Activated CD8-positive, alpha-beta T cell treated with anti-CD3 and anti-CD28 coated beads for 36 hours (primary cell): ENCODE results near the gene KRTAP4-8. TPM values are rescaled to one million over a fixed set of nuclear protein-coding genes. Genes with fewer than 3 reads are reported as not detected.
"Not testable (repeated sequence)": the region's sequence is repeated elsewhere in the genome, so short reads cannot be mapped to it uniquely, and the experiment has no call there.

ENCODE experiments used
- ATAC-seq: fragments of 200-7000 bp; cut with Tn5 transposase; one replicate; pipeline ENCODE4 v1.10.0; 2021; ENCODE audit warnings: mild to moderate bottlenecking, moderate library complexity
- CTCF ChIA-PET: fragments of 350-600 bp; sonication (Branson Sonifier 250); formaldehyde crosslinking; loops from one replicate; lab custom pipeline; 2021; ENCODE audit warnings: antibody characterized with exemption; lab: Charles Lee
- POLR2A ChIA-PET: fragments of 350-600 bp; sonication (Branson Sonifier 250); formaldehyde crosslinking; loops from one replicate; lab custom pipeline; 2021; ENCODE audit warnings: antibody characterized with exemption; lab: Charles Lee
- DNase-seq: peaks from one replicate; pipeline ENCODE4 v3.0.0-alpha.2; 2020
- H3K27ac Mint-ChIP-seq: one replicate; pipeline ENCODE4 v1.8.0; 2021; ENCODE audit warnings: mild to moderate bottlenecking, mixed read lengths
- H3K27me3 Mint-ChIP-seq: one replicate; pipeline ENCODE4 v1.8.0; 2021; ENCODE audit warnings: mixed read lengths
- H3K36me3 Mint-ChIP-seq: one replicate; pipeline ENCODE4 v1.8.0; 2021; ENCODE audit warnings: low read depth, mixed read lengths
- H3K4me1 Mint-ChIP-seq: one replicate; pipeline ENCODE4 v1.8.0; 2021; ENCODE audit warnings: low read depth, mixed read lengths
- H3K4me3 Mint-ChIP-seq: one replicate; pipeline ENCODE4 v1.8.0; 2021; ENCODE audit warnings: mild to moderate bottlenecking, moderate library complexity, mixed read lengths
- H3K9me3 Mint-ChIP-seq: one replicate; pipeline ENCODE4 v1.8.0; 2021; ENCODE audit warnings: mixed read lengths
- intact Hi-C: fragments of 100-400 bp; cut with micrococcal nuclease; formaldehyde crosslinking; loops from one replicate; pipeline ENCODE4 v1.10.0; 2022
- total RNA-seq, 2 experiments: library from RNA; stranded (reverse); gene quantifications; one replicate each; pipeline ENCODE4 v1.2.3, GENCODE V29; 2021
- TF ChIP-seq, protein P1 (sequence below): fragments of 200-600 bp; IDR thresholded peaks from one replicate; pipeline ENCODE4 v1.8.0; 2022; ENCODE audit warnings: antibody characterized with exemption, mild to moderate bottlenecking

KRTAP4-8 gene
- total RNA-seq, 2 experiments from 2014 or later = not detected

DNA sequence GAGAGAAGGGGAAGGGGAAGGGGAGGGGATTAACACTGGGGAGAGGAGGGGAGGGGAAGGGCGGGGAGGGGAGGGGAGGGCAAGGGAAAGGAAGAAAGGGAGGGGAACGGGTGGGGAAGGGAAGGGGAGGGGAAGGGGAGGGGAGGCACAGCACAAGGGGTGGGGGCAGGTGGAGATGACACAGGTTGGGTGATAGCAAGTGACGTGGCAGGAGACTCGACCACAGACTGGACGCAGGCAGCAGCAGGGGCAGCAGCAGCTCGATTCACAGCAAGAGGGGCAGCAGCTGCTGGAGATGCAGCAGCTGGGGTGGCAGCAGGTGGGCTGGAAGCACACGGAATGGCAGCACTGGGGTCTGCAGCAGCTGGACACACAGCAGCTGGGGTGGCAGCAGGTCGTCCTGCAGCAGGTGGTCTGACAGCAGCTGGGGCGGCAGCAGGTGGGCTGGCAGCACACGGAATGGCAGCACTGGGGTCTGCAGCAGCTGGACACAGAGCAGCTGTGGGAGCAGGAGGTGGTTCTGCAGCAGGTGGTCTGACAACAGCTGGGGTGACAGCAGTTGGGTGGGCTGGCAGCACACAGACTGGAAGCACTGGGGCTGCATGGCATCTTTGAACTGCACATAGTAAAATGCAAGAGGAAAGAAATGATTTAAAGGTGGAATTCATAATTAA lies 3.8 kb upstream of the KRTAP4-8 start, which contains the start of gene KRTAP4-16:
TSS of gene KRTAP4-16 (minus strand) at position 624 of the 674 bp plus-strand sequence. CDS start at position 624, 0 bp downstream.
- Mint-ChIP-seq H3K27me3 (peaks cover 5% of the 10 kb centered on the region), H3K36me3 (no peaks in the 10 kb centered on the region), H3K9me3 (no peaks in the 10 kb centered on the region), H3K4me3 (no peak within 1 kb of the TSS), H3K4me1 (peaks cover 8% of the 10 kb centered on the region), H3K27ac (no peak within 1 kb of the TSS)
- ATAC-seq (no peak), DNase-seq (no peak)
- POLR2A ChIA-PET = no interaction called here
- intact Hi-C loops = no loop called here
- TF ChIP-seq, protein P1, sequence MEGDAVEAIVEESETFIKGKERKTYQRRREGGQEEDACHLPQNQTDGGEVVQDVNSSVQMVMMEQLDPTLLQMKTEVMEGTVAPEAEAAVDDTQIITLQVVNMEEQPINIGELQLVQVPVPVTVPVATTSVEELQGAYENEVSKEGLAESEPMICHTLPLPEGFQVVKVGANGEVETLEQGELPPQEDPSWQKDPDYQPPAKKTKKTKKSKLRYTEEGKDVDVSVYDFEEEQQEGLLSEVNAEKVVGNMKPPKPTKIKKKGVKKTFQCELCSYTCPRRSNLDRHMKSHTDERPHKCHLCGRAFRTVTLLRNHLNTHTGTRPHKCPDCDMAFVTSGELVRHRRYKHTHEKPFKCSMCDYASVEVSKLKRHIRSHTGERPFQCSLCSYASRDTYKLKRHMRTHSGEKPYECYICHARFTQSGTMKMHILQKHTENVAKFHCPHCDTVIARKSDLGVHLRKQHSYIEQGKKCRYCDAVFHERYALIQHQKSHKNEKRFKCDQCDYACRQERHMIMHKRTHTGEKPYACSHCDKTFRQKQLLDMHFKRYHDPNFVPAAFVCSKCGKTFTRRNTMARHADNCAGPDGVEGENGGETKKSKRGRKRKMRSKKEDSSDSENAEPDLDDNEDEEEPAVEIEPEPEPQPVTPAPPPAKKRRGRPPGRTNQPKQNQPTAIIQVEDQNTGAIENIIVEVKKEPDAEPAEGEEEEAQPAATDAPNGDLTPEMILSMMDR = no peak
- CTCF ChIA-PET = no interaction called here

DNA sequence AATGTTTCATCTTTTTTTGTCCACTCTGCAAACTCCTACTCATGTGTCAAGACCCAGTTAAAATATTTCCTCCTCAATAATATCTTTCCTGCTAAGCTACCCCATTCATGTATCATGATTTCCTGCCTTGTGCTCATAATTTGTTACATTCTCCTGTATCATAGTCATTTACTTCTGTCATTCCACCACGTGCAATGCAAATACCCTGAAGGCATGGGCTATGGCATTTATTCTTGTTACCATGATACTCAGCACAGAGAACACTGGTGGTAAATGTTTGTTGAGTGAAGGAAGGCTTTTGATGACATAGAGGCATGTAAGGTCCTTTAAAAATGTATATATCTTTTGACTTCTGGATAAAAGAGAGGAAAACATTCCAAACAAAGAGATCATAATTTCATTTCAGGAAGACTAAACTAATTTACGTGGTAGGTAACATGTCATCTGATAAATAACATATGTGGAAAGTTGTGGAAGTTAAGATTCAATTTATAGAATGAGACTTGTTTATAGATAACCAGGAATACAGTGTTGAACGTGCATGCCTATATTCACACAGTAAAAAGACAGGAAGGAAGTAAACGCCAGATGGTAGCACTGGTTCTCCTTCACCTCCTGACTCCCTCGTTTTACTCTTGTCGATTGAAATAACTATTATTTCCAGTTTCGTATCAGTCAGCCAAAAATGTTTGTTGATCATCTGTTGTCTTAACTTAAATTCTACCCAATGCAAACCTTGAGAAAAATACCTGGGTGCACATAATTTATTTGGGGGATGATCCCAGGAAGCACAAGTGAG lies 1.9 kb upstream of the KRTAP4-8 start:
- ATAC-seq, POLR2A ChIA-PET: not testable (repeated sequence)

DNA sequence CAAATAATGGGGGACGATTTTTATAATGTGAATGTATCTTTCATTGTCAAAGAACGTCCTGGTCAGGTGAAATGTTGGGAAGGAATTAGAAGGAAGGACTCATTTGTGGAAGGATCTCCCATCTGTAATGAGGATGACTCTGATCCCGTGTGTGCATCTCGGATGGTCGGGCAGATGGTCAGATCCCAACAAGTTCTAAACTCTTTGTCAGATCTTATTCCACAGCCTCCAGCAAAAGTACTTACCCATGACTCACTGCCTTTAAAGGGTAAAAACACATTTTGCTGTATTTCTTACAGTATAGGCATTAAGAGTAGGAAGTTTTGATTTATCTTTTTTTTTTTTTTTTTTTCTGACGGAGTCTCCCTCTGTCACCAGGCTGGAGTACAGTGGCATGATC lies 539 bp upstream of the KRTAP4-8 start:
- Mint-ChIP-seq H3K9me3 (no peaks in the 10 kb centered on the region), H3K4me1 (peaks cover 8% of the 10 kb centered on the region), H3K27ac (no peak overlapping the region), H3K4me3 (no peak overlapping the region), H3K36me3 (no peaks in the 10 kb centered on the region), H3K27me3 (peaks cover 5% of the 10 kb centered on the region)
- DNase-seq = no peak
- intact Hi-C loops = no loop called here
- TF ChIP-seq, protein P1 = no peak
- ChIA-PET POLR2A (no interaction called here), CTCF (no interaction called here)
- ATAC-seq = no peak

More for the DNA sequence above, 1.9 kb upstream of the KRTAP4-8 start:
- H3K27ac Mint-ChIP-seq, CTCF ChIA-PET, H3K36me3 Mint-ChIP-seq, H3K9me3 Mint-ChIP-seq, H3K4me1 Mint-ChIP-seq, H3K4me3 Mint-ChIP-seq, H3K27me3 Mint-ChIP-seq, intact Hi-C loops, DNase-seq: not testable (repeated sequence)

DNA sequence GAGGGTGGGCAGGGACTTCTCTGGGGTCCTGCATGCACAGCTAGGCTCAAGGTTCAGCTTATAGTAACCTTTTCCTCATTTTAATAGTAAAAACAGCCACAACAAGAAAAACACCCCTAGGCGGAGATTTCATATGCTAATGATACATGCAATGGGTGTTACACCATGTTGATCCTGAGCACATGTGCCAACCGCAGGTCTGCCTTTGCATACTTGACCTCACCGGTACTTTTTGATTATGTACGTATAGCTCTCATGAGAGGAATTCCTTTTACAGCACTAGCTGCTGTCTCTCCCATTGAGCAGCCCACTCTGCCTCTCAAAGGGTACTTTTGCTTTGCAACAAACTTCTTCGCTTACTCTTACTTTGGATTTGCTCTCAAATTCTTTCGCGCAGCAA lies 1.9 kb downstream of the KRTAP4-8 start:
- Mint-ChIP-seq H3K27me3 (peaks cover 5% of the 10 kb centered on the region), H3K27ac (no peak overlapping the region), H3K9me3 (peaks cover 4% of the 10 kb centered on the region), H3K4me1 (peaks cover 8% of the 10 kb centered on the region), H3K4me3 (no peak overlapping the region), H3K36me3 (no peaks in the 10 kb centered on the region)
- DNase-seq = no peak
- ATAC-seq = no peak
- TF ChIP-seq, protein P1 = no peak
- intact Hi-C loops = no loop called here
- ChIA-PET CTCF (no interaction called here), POLR2A (no interaction called here)

DNA sequence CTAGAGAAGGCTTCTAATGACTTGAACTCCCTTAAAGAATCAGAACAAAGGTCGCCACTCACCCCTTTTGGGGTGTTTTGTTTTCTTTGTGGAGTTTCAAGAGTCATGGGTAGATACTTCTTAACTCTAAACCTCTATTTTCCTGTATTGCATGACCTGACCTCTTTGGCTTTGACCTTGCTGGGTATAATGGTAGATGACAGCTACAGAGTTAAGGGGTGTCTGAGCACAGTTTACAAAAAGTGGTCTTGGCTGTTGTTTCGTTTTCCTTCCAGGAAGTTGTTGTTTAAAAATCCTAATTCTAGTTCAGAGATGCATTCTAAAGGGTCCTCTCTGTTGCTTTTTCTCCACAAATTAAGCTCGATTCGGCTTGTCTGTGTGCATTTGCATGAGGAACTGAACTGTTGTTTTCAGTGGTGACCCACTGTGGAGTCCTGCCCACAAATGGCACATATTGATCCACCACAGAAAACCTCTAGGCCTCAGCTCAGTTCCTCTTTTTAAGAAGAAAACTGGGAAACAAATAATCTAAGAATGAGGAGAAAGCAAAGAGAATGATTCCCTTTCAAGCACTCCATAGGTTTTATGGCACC lies 9.1 kb downstream of the KRTAP4-8 start:
- ATAC-seq, DNase-seq, intact Hi-C loops, POLR2A ChIA-PET, H3K4me1 Mint-ChIP-seq, H3K9me3 Mint-ChIP-seq, CTCF ChIA-PET, H3K27me3 Mint-ChIP-seq, H3K36me3 Mint-ChIP-seq, H3K27ac Mint-ChIP-seq, H3K4me3 Mint-ChIP-seq: not testable (repeated sequence)

DNA sequence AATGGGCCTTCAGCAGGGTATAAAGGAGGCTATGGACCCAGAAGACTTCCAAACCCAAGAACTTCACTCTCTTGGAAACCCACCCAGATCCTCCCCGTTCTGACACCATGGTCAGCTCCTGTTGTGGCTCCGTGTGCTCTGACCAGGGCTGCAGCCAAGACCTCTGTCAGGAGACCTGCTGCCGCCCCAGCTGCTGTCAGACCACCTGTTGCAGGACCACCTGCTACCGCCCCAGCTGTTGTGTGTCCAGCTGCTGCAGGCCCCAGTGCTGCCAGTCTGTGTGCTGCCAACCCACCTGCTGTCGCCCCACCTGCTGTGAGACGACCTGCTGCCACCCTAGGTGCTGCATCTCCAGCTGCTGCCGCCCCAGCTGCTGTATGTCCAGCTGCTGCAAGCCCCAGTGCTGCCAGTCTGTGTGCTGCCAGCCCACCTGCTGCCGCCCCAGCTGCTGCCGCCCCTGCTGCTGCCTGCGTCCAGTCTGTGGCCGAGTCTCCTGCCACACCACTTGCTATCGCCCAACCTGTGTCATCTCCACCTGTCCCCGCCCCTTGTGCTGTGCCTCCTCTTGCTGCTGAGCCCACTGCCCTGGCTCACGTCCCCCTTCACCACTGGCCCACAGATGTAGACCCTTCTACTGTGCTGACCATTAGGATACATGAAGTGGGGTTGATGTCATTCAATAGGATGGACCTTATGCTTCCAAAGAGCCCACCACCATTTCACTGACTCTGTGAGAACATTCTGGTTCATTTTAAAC lies 13.7 kb downstream of the KRTAP4-8 start, which contains the start of gene KRTAP4-7:
TSS of gene KRTAP4-7 (plus strand) at position 51 of the 757 bp plus-strand sequence. CDS start at position 108, 57 bp downstream.
- ATAC-seq, H3K27me3 Mint-ChIP-seq, POLR2A ChIA-PET, H3K4me1 Mint-ChIP-seq, H3K9me3 Mint-ChIP-seq, H3K36me3 Mint-ChIP-seq, CTCF ChIA-PET, H3K27ac Mint-ChIP-seq, H3K4me3 Mint-ChIP-seq, DNase-seq, intact Hi-C loops: not testable (repeated sequence)

DNA sequence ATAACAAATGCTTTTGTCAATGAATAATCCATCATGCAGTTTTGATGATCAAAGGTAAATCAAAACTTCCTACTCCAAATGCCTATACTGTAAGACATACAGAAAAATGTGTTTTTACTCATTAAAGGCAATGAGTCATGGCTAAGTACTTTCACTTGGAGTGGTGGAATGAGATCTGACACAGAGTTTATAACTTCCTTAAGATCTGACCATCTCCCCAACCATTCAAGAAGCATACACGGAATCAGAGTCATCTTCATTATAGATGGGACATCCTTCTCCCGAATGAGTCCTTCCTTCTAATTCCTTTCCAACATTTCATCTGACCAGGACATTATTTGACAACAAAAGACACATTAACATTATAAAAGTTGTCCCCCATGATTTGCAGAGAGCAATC lies 14.5 kb downstream of the KRTAP4-8 start:
- H3K27me3 Mint-ChIP-seq, H3K27ac Mint-ChIP-seq, H3K4me1 Mint-ChIP-seq, POLR2A ChIA-PET, CTCF ChIA-PET, intact Hi-C loops, H3K4me3 Mint-ChIP-seq, H3K9me3 Mint-ChIP-seq, ATAC-seq, H3K36me3 Mint-ChIP-seq, DNase-seq: not testable (repeated sequence)
